Measurements from ENCODE around the gene ZC3H18. TPM values are rescaled to one million over a fixed set of nuclear protein-coding genes. Genes with fewer than 3 reads are reported as not detected.
A peak's percentile ranks its signal among the peaks of the same experiment; 100 is the strongest.

Gene ZC3H18
- total RNA-seq, 1 experiment from 2014 or later = 21.7 TPM

GRCh38 chr16:88619859-88620815 lies 49.9 kb downstream of the ZC3H18 start:
- no peak for DNase-seq (ENCODE audit: low read depth)

- DNase-seq (ENCODE audit: low read depth) = no peak
These were observed 51.9 kb downstream of the ZC3H18 start for GRCh38 chr16:88622125-88622524.

- DNase-seq (ENCODE audit: low read depth) = no peak
These were observed 52.7 kb downstream of the ZC3H18 start for GRCh38 chr16:88622866-88623265.

- no peak for DNase-seq (ENCODE audit: low read depth)
These were observed 53.7 kb downstream of the ZC3H18 start for GRCh38 chr16:88623858-88624257.

- DNase-seq (ENCODE audit: low read depth) = no peak
These were observed 54.3 kb downstream of the ZC3H18 start for GRCh38 chr16:88624481-88624880.

- no peak for DNase-seq (ENCODE audit: low read depth)
These were observed 54.9 kb downstream of the ZC3H18 start for GRCh38 chr16:88624977-88625576.

- DNase-seq (ENCODE audit: low read depth) = no peak
These were observed 56.4 kb downstream of the ZC3H18 start for GRCh38 chr16:88626646-88627045.

GRCh38 chr16:88627531-88628411 lies 57.6 kb downstream of the ZC3H18 start:
- DNase-seq (ENCODE audit: low read depth) = no peak

GRCh38 chr16:88628512-88628974 lies 58.3 kb downstream of the ZC3H18 start:
- DNase-seq (ENCODE audit: low read depth) = peak; percentile 37

- no peak for DNase-seq (ENCODE audit: low read depth)
These were observed 59.6 kb downstream of the ZC3H18 start for GRCh38 chr16:88629835-88630234.

- DNase-seq (ENCODE audit: low read depth) = no peak
These were observed 60.2 kb downstream of the ZC3H18 start for GRCh38 chr16:88630433-88630832.

GRCh38 chr16:88630941-88631340 lies 60.7 kb downstream of the ZC3H18 start:
- DNase-seq (ENCODE audit: low read depth) = no peak

GRCh38 chr16:88631384-88631783 lies 61.2 kb downstream of the ZC3H18 start:
- no peak for DNase-seq (ENCODE audit: low read depth)

- no peak for DNase-seq (ENCODE audit: low read depth)
These were observed 61.9 kb downstream of the ZC3H18 start for GRCh38 chr16:88631920-88632586.

GRCh38 chr16:88632587-88632930 lies 62.4 kb downstream of the ZC3H18 start:
- DNase-seq (ENCODE audit: low read depth) = no peak

GRCh38 chr16:88633684-88634140 lies 63.5 kb downstream of the ZC3H18 start:
- DNase-seq (ENCODE audit: low read depth) = no peak

GRCh38 chr16:88634141-88634993 lies 64.2 kb downstream of the ZC3H18 start:
- DNase-seq (ENCODE audit: low read depth) = no peak

- no peak for DNase-seq (ENCODE audit: low read depth)
These were observed 64.9 kb downstream of the ZC3H18 start for GRCh38 chr16:88634994-88635670.

GRCh38 chr16:88635671-88636319 lies 65.6 kb downstream of the ZC3H18 start:
- DNase-seq (ENCODE audit: low read depth) = no peak

All from HT1080 (cell line).